GM10266 (cell line): ENCODE results near the gene CSMD2.

Experiments
- DNase-seq: peaks from one replicate; pipeline ENCODE4 v3.0.0; 2012; ENCODE audit errors: extremely low spot score
- CTCF ChIP-seq: IDR thresholded peaks from 2 replicates; pipeline ENCODE4 v1.5.1; 2012; ENCODE audit warnings: mild to moderate bottlenecking, low read depth; ENCODE audit not compliant: control insufficient read depth, insufficient read depth; ENCODE audit errors: missing control alignments

Gene CSMD2

GRCh38 chr1:33738976-33739375 lies 426.1 kb downstream of the CSMD2 start:
- no peak for DNase-seq
- TF ChIP-seq CTCF = no peak

GRCh38 chr1:33738536-33738935 lies 426.5 kb downstream of the CSMD2 start:
- DNase-seq = no peak
- TF ChIP-seq CTCF = no peak

- TF ChIP-seq CTCF = no peak
These were observed 428.5 kb downstream of the CSMD2 start for GRCh38 chr1:33736496-33736895.

GRCh38 chr1:33735624-33736023 lies 429.4 kb downstream of the CSMD2 start:
- no peak for DNase-seq
- no peak for TF ChIP-seq CTCF

More at GRCh38 chr1:33736496-33736895, 428.5 kb downstream of the CSMD2 start:
- DNase-seq = no peak

GRCh38 chr1:33727310-33727709 lies 437.7 kb downstream of the CSMD2 start:
- no peak for DNase-seq
- no peak for TF ChIP-seq CTCF

- no peak for DNase-seq
- TF ChIP-seq CTCF = no peak
These were observed 438.7 kb downstream of the CSMD2 start for GRCh38 chr1:33726274-33726804.

GRCh38 chr1:33725556-33726160 lies 439.4 kb downstream of the CSMD2 start:
- TF ChIP-seq CTCF = no peak

More at GRCh38 chr1:33725556-33726160, 439.4 kb downstream of the CSMD2 start:
- DNase-seq = no peak
